GM19025 (cell line): Measurements from ENCODE around the gene UBXN1.

Experiments
- ATAC-seq: cut with Tn5 transposase; IDR thresholded peaks from one replicate; pipeline ENCODE4 v1.9.1; 2021; ENCODE audit warnings: mild to moderate bottlenecking, low read depth, moderate library complexity; ENCODE audit not compliant: unreplicated experiment

Gene UBXN1

GRCh38 chr11:62678770-62679696 is at the start of gene UBXN1:
TSS of gene UBXN1 (minus strand) at chr11:62679073. CDS start at chr11:62678923, 150 bp downstream.
- ATAC-seq = peak; percentile 67

- ATAC-seq = no peak
Measured at GRCh38 chr11:62728171-62728988, 49.5 kb upstream of the UBXN1 start, which contains the start of gene TTC9C. TSS of gene TTC9C (plus strand) at chr11:62728486. CDS start at chr11:62728849, 363 bp downstream.

GRCh38 chr11:62727872-62728170 is 48.9 kb upstream of the UBXN1 start:
- ATAC-seq = peak; percentile 43

DNA sequence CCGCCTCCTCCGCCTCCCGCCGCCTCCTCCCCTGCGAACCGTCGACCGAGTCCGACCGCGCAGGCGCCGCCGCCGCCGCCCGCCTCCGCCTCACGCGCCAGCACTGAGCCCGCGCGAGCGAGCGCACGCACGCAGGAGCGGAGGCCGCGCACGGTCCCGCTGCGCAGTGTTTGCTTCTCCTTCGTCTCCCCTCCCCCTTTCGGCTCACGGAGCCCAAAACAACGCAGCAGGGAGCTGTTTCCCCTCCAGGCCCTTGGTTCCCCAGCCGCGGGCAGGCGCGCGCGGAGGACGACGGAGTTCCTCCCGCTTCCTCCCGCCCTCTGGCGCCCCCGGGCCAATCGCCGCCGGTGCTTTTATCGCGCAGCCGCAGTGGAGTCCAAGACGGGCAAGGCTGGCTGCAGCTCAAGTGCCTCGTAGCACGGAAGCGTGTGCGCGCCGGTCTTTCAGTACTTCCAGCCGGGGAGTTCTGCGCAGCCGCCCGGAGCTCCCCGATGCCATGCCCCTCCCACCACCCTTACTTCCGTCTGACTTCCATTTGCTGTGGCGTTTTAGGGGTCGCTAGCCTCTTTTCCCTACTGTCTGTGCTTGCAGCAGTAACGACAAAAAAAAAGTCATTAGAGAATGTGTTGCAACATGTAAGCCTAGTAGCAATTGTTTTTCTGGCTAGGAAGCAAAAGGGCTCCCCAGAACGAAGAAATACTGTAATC is 48.4 kb upstream of the UBXN1 start, which contains the start of gene HNRNPUL2:
TSS of gene HNRNPUL2 (minus strand) at position 293 of the 707 bp plus-strand sequence. CDS start 301 bp downstream, outside the sequence.
- peak; percentile 58 for ATAC-seq

DNA sequence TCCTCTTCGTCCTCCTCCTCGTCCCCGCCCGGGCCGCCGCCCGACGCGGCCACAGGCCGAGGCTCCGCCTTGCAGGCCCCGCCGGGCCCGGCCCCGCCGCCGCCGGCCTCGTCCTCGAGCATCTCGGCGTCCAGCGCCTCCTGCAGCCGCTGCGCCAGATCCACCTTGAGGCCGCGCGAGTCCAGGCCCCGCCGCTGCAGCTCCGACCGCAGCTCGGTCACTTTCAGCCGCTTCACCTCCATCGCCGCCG is 48.0 kb upstream of the UBXN1 start:
- ATAC-seq = no peak

DNA sequence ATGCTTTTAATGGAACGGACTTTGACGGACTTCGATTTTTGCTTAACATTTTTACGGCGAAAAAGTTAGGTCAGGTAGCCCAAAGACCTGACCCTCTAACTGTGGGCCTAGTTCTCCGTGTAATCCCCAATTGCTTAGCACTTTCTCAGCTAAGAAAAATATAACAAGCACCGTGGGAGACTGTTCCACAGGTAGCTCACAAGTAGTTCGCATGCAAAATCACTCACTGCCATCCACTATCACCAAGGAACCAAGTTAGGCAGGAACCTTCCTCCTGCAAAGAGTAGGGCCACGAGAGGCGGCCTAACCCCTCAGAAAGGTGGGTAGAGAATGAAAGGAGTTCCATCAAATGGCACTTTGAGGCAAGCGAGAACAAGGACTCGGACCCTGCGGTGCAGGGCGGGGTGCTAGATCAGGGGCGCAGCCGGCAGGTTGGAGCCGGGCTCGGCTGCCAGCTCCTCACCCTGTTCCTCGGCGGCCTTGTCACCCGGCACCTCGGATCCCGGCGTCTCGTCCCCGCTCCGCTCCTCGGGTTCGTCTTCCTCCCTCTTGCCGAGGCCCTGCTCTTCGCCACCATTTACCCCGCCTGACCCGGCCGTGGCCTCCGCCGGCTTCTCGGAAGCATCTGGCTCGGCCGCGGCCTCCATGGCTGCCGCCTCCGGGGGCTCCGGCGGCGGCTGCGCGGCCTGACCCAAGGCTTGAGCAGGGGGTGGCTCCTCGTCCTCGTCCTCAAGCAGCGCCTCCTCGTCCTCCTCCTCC is 47.5 kb upstream of the UBXN1 start:
- no peak for ATAC-seq

DNA sequence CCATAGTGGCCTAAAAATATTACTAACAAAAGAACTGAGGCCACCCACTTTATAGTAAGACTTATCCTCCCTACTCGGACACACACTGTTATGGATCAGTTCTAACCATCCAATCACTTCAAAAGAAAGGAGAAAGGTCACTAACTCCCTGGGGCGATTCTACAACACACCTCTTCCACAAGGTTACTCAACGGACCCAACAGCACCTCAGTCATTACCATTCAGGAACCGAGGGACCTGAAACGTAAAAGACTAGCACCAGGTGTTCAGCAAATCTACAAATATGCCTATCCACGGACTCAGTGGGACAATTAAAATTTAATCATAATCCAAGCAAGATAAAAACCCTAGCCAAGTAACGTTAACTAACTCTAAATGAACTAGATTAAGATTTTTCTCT is 46.8 kb upstream of the UBXN1 start:
- ATAC-seq = no peak

DNA sequence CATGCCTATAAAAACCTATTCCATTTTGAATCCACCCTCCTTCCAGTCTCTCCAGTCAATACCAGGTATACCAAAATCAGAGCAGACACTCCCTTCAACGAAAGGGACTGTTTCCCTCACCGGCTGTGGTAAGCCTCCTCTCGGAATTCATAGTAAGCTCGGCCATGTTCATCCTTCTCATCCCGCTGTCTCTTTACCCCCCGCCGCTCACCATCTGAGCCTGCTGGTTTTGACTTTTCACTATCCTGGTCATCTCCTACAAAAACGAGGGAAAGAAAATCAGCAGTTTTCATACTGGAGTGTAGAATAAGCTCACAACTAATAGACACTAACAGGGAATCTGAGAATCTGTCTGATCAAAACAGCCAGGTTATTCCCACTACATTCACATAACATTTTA is 45.3 kb upstream of the UBXN1 start:
- ATAC-seq = no peak

GRCh38 chr11:62721994-62722393 is 43.1 kb upstream of the UBXN1 start:
- ATAC-seq = no peak

GRCh38 chr11:62719302-62719978 is 40.6 kb upstream of the UBXN1 start:
- ATAC-seq = no peak

- ATAC-seq = no peak
Measured at GRCh38 chr11:62716816-62717215, 37.9 kb upstream of the UBXN1 start.

GRCh38 chr11:62716206-62716605 is 37.3 kb upstream of the UBXN1 start:
- ATAC-seq = no peak

DNA sequence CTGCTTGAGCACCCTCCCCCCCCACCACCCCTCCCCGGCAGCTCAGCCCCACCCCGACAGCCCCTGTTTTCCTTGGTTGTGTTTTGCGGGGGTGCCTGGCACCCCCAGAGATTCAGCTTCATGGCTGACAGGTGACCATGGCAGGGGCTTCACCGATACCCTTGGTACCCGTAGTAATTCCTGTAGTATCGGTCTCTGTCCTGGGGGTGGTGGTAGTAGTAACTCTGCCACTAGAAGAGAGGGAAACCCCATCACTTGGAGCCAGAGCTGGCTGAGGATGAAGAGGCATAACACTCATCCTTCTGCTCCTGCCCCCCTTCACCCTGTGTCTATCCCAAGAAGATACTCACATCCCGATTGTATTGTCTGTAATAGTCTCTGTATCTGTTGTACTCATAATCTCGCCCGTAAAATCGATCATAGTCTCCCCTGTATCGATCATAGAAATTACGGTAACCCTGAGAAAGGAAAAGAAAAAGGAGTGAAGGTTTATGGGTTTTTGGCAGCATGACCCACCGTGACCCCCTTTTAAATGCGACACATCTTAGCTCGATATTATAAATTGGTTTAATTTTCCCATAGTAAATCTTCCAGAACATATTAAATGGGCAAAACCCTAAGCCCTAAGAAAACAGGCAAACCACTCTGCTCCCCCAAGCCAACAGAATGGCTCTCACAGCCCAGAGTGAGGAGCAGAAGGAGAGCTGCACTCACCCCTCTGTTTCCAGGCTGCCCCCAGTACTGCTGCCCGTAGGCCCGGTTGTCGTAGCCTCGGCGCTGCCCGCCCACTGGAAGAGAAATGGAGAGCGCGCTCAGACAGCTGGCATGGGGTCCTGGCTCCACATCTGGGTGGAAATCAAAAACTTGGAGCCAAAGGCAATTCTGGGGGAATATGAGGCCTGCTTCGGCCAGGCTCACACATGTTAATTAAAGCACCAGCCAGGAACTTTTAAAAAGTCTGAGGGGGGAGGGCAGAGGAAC is 36.6 kb upstream of the UBXN1 start:
- ATAC-seq = no peak

DNA sequence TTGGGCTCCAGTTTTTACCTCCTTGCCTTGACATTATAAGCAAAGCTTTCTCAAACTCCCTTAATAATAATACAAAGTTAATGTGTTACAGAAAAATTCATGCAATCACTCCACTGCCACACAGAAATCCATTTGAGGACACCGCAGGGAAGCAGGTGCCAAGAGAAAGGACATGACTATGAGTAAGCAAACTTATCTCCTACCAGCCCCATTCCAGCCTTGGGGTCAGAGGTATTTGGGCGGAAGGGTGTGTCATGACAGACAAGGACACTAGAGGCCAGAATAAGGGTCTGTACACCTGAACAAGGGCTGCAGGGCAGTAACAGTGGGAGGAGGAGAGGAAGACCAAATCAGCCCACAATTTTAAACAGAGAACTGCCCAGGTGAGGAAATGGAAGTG is 34.5 kb upstream of the UBXN1 start:
- no peak for ATAC-seq

DNA sequence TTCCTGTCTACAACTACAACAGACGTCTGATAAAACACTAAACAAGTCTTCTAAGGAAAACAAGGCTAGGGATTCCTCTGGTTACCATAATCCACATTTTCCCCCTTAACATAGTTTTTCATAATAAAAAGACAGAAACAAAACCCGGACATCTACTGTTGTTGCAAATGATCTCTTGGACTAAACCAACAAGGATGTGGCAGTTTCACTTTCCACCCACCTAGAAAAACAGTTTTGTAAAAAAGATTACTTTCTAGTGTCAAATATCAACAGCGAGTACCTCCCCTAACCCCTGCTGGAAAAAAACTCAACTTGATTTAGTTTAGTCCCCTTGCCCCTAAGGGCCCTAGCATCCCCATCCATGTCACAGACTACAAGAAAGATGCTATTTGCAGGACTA is 34.0 kb upstream of the UBXN1 start:
- no peak for ATAC-seq

DNA sequence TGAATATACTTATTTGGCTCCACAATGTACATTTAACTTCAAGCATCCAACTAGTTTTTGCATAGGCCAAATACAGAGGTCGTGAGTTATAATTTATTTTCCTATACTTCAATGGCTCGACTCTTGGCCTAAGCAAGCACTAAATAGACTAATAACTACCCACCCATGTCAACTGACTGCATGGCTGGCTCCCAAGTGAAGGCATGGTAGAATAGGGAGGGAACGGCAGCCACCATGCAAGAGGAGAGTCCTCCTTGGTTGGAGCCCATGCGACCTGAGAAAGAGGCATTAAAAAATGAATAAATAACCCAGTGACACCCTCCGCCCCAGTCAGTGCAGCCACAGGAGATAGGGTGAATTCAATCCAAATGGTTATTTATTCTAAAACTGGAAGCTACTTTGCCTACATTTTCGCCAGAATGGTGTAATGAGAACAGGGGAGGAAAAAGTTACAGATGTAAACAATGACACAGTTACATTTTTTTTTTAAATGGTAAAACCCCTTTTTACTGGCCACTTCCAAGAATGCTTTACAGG is 33.5 kb upstream of the UBXN1 start:
- no peak for ATAC-seq

- no peak for ATAC-seq
Measured at GRCh38 chr11:62710001-62710345, 31.1 kb upstream of the UBXN1 start.

DNA sequence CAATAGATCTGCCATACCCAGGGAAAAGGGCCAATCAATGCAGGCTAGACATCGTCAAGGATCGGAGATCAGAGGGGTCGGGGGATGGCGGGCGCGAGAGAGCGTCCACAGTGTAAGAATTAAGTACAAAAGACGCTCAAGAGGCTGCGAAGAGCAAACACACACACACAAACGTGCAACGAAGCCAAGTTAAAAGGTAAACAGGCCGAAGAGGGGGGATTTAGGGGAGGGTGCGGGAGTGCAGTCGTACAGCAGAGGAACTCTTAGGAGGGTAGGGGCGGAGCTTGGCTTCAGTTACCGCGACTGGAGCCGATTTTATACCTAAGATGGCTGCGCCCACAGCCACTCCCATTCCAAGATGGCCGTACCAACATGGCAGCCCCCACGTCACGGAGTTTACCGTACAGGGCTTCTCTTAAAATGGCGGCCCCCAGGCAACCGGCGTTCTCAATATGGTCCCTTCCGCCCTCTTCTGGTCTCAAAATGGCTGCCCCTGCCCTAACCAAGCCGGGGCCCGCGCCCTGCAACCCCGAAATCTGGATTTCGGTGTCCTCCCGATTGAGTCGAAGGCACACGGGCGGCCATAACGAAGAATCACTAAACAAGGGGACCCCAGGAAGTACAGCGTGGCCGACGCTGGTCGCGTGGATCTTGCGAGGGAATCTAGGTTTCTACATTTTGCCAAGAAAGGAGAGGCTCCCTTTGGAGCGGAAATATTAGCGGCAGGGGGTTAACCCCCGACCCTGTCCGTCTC is 30.6 kb upstream of the UBXN1 start:
- peak; percentile 66 for ATAC-seq
